HG02588 (cell line): ENCODE results near the gene TMEM242.
"Not testable (repeated sequence)": the region's sequence is repeated elsewhere in the genome, so short reads cannot be mapped to it uniquely, and the experiment has no call there.

Source experiments
- ATAC-seq: cut with Tn5 transposase; IDR thresholded peaks from one replicate; pipeline ENCODE4 v1.9.1; 2021; ENCODE audit warnings: mild to moderate bottlenecking, moderate library complexity; ENCODE audit not compliant: unreplicated experiment

Gene TMEM242

GRCh38 chr6:157323255-157323965 is at the start of gene TMEM242:
TMEM242 (minus strand) TSS chr6:157323519; CDS start chr6:157323499, 20 bp downstream.
- peak; percentile 93 for ATAC-seq

GRCh38 chr6:157372501-157373280 is 49.4 kb upstream of the TMEM242 start:
- no peak for ATAC-seq

- ATAC-seq, result no peak
These were observed 47.4 kb upstream of the TMEM242 start for GRCh38 chr6:157370755-157371154.

- no peak for ATAC-seq
These were observed 45.2 kb upstream of the TMEM242 start for GRCh38 chr6:157368359-157369049.

GRCh38 chr6:157366648-157367047 is 43.3 kb upstream of the TMEM242 start:
- ATAC-seq, result no peak

- ATAC-seq, result no peak
These were observed 41.4 kb upstream of the TMEM242 start for GRCh38 chr6:157364705-157365104.

- no peak for ATAC-seq
These were observed 38.6 kb upstream of the TMEM242 start for GRCh38 chr6:157361886-157362285.

GRCh38 chr6:157358287-157358686 is 35.0 kb upstream of the TMEM242 start:
- ATAC-seq, result no peak

GRCh38 chr6:157346373-157346772 is 23.1 kb upstream of the TMEM242 start:
- ATAC-seq, result no peak

- ATAC-seq, result no peak
These were observed 20.4 kb upstream of the TMEM242 start for GRCh38 chr6:157343732-157344131.

GRCh38 chr6:157339432-157339831 is 16.1 kb upstream of the TMEM242 start:
- ATAC-seq, result no peak

- ATAC-seq, result no peak
These were observed 14.4 kb upstream of the TMEM242 start for GRCh38 chr6:157337751-157338150.

- ATAC-seq, result not testable (repeated sequence)
These were observed 14.0 kb upstream of the TMEM242 start for GRCh38 chr6:157337276-157337675.

GRCh38 chr6:157335829-157336228 is 12.5 kb upstream of the TMEM242 start:
- ATAC-seq, result no peak

- no peak for ATAC-seq
These were observed 10.6 kb upstream of the TMEM242 start for GRCh38 chr6:157333956-157334355.

- no peak for ATAC-seq
These were observed 10.2 kb upstream of the TMEM242 start for GRCh38 chr6:157333537-157333936.

GRCh38 chr6:157332813-157333212 is 9.5 kb upstream of the TMEM242 start:
- no peak for ATAC-seq

GRCh38 chr6:157330831-157331230 is 7.5 kb upstream of the TMEM242 start:
- no peak for ATAC-seq

- ATAC-seq, result no peak
These were observed 6.5 kb upstream of the TMEM242 start for GRCh38 chr6:157329829-157330228.

GRCh38 chr6:157328108-157328692 is 4.9 kb upstream of the TMEM242 start:
- no peak for ATAC-seq

GRCh38 chr6:157326979-157327378 is 3.7 kb upstream of the TMEM242 start:
- no peak for ATAC-seq
